ENCODE data around the gene MAN1C1.

DNA sequence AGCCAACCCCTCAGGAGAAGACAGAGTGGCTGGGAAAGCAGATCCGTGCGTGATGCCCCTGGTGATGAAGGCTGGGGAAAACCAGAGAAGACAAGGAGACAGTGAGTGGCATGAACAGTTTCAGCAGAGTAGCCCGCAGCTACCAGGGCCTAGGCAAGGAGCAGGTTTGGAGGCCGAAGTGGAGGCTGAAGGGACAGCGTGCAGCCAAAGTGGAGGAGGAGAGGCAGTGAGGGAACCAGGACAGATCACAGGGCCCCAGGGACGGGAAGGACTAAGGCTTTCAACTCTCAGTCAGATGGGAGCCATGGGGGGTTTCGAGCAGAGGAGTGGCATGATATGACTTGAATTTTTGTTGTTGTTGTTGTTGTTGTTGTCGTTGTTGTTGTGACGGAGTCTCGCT, 123.5 kb downstream of the MAN1C1 start:
- TF ChIP-seq TSHZ2 (CRISPR knock-in tag; IDR thresholded peaks at IDR 0.05) (no peak), RARB (CRISPR knock-in tag; IDR thresholded peaks at IDR 0.05) (no peak)

Data from SK-N-SH treated with all-trans-retinoic acid at 6 μM for 48 hours (cell line).